ENCODE data around the gene MAP7. TPM values are rescaled to one million over a fixed set of nuclear protein-coding genes. Genes with fewer than 3 reads are reported as not detected.

Gene MAP7
- polyA plus RNA-seq, 1 donor from 2014 or later: 5.1 TPM

DNA sequence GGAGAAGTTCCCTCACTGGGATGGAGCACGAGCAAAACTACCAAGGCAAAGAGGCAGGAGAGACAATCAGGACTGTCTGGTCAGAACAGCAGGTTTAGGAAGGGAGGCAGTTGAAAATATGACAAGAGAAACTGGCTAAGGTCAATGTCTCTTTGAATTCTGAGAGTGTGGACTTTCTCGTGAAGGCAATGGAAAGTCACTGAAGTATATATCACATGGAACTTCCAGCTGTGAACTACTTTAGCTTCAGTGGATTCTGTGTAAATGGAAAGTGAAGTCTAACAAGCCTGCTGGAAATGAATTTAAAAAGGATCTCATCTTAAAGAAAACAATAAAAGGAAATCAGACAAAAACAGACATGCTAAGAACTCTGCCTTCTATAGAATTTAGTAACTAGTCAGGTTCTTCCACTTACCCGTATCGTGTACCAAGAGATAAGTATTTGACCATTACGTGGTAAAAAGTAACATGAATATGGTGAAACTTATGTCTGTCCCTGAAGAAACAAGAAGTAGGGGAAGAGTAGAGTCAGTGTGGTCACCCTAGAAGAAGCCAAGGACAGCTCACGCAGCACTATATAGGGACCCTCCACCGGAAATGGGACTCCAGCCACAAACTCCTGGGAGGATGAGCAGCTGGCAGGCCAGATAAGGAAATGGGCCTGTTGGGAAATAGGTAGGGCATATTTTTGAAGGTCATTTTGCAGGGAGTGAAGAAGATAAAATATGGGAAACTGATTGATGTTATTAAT is 123.4 kb downstream of the MAP7 start:
- TF ChIP-seq MXI1 (conservative IDR thresholded peaks at IDR 0.05; ENCODE audit: poor library complexity, severe bottlenecking): no peak
- no peak for TF ChIP-seq EP300 (conservative IDR thresholded peaks at IDR 0.05; ENCODE audit: poor library complexity, severe bottlenecking)
- TF ChIP-seq TAF1 (IDR thresholded peaks at IDR 0.05; ENCODE audit: low read depth): no peak
- TF ChIP-seq SMC3 (conservative IDR thresholded peaks at IDR 0.05; ENCODE audit: poor library complexity): no peak
- no peak for TF ChIP-seq POLR2AphosphoS5 (IDR thresholded peaks at IDR 0.05)
- TF ChIP-seq, protein P1, sequence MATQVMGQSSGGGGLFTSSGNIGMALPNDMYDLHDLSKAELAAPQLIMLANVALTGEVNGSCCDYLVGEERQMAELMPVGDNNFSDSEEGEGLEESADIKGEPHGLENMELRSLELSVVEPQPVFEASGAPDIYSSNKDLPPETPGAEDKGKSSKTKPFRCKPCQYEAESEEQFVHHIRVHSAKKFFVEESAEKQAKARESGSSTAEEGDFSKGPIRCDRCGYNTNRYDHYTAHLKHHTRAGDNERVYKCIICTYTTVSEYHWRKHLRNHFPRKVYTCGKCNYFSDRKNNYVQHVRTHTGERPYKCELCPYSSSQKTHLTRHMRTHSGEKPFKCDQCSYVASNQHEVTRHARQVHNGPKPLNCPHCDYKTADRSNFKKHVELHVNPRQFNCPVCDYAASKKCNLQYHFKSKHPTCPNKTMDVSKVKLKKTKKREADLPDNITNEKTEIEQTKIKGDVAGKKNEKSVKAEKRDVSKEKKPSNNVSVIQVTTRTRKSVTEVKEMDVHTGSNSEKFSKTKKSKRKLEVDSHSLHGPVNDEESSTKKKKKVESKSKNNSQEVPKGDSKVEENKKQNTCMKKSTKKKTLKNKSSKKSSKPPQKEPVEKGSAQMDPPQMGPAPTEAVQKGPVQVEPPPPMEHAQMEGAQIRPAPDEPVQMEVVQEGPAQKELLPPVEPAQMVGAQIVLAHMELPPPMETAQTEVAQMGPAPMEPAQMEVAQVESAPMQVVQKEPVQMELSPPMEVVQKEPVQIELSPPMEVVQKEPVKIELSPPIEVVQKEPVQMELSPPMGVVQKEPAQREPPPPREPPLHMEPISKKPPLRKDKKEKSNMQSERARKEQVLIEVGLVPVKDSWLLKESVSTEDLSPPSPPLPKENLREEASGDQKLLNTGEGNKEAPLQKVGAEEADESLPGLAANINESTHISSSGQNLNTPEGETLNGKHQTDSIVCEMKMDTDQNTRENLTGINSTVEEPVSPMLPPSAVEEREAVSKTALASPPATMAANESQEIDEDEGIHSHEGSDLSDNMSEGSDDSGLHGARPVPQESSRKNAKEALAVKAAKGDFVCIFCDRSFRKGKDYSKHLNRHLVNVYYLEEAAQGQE (IDR thresholded peaks at IDR 0.05; ENCODE audit: borderline replicate concordance): no peak
- TF ChIP-seq, protein P2, sequence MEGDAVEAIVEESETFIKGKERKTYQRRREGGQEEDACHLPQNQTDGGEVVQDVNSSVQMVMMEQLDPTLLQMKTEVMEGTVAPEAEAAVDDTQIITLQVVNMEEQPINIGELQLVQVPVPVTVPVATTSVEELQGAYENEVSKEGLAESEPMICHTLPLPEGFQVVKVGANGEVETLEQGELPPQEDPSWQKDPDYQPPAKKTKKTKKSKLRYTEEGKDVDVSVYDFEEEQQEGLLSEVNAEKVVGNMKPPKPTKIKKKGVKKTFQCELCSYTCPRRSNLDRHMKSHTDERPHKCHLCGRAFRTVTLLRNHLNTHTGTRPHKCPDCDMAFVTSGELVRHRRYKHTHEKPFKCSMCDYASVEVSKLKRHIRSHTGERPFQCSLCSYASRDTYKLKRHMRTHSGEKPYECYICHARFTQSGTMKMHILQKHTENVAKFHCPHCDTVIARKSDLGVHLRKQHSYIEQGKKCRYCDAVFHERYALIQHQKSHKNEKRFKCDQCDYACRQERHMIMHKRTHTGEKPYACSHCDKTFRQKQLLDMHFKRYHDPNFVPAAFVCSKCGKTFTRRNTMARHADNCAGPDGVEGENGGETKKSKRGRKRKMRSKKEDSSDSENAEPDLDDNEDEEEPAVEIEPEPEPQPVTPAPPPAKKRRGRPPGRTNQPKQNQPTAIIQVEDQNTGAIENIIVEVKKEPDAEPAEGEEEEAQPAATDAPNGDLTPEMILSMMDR (IDR thresholded peaks at IDR 0.05; ENCODE audit: poor library complexity, severe bottlenecking): no peak
- no peak for TF ChIP-seq RAD21 (conservative IDR thresholded peaks at IDR 0.05)
- no peak for TF ChIP-seq EZH2 (IDR thresholded peaks at IDR 0.05; ENCODE audit: borderline replicate concordance, insufficient read depth, low read length, poor library complexity, severe bottlenecking)
- no peak overlapping the region for H3K9ac ChIP-seq (ENCODE audit: low read length)
- H3K9me2 ChIP-seq (ENCODE audit: insufficient read depth, low read length): no peaks in the 10 kb centered on the region
- H3K27ac ChIP-seq (ENCODE audit: low read length): no peak overlapping the region
- no peak overlapping the region for H2AFZ ChIP-seq (ENCODE audit: low read depth, low read length)
- no peaks in the 10 kb centered on the region for H3K27me3 ChIP-seq (ENCODE audit: insufficient read depth, low read depth, low read length)
- H3F3A ChIP-seq (ENCODE audit: insufficient read depth, low read length, poor library complexity, severe bottlenecking): no peaks in the 10 kb centered on the region
- H3K4me2 ChIP-seq (ENCODE audit: low read length): no peak overlapping the region
- H3K9me3 ChIP-seq (ENCODE audit: low read length): no peaks in the 10 kb centered on the region
- no peaks in the 10 kb centered on the region for H4K20me1 ChIP-seq (ENCODE audit: insufficient read depth)
- H3K36me3 ChIP-seq (ENCODE audit: insufficient read depth, low read length): no peaks in the 10 kb centered on the region
- no peaks in the 10 kb centered on the region for H3K79me2 ChIP-seq (replicated peaks; ENCODE audit: insufficient read depth, low read length)
- no peak overlapping the region for H3K4me3 ChIP-seq (ENCODE audit: low read length)

DNA sequence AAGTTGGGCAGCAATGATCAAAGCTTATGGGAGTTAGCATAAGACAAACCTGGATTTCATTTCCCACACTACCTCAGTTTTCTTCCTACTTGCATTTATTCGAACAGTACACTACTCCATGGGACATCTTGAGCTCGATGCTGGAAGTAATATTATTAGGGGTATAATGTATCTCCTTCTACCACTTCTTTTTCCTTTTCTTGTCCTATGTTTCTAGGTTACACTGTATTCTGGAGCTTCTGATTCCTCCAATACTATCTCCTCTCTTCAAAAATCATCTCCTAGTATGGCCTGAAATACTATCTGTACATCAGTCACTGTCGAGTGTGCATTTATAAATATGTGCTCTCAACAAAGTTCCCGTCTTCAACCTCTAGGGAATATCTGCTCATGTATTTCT is 124.4 kb downstream of the MAP7 start:
- H3K27me3 ChIP-seq (ENCODE audit: insufficient read depth, low read depth, low read length): no peaks in the 10 kb centered on the region
- no peak for TF ChIP-seq MXI1 (conservative IDR thresholded peaks at IDR 0.05; ENCODE audit: poor library complexity, severe bottlenecking)
- TF ChIP-seq TAF1 (IDR thresholded peaks at IDR 0.05; ENCODE audit: low read depth): no peak
- no peak for TF ChIP-seq POLR2AphosphoS5 (IDR thresholded peaks at IDR 0.05)
- TF ChIP-seq, protein P1 (IDR thresholded peaks at IDR 0.05; ENCODE audit: borderline replicate concordance): no peak
- TF ChIP-seq RAD21 (conservative IDR thresholded peaks at IDR 0.05): no peak
- no peak for TF ChIP-seq EZH2 (IDR thresholded peaks at IDR 0.05; ENCODE audit: borderline replicate concordance, insufficient read depth, low read length, poor library complexity, severe bottlenecking)
- no peak for TF ChIP-seq SMC3 (conservative IDR thresholded peaks at IDR 0.05; ENCODE audit: poor library complexity)
- TF ChIP-seq EP300 (conservative IDR thresholded peaks at IDR 0.05; ENCODE audit: poor library complexity, severe bottlenecking): no peak
- TF ChIP-seq, protein P2 (IDR thresholded peaks at IDR 0.05; ENCODE audit: poor library complexity, severe bottlenecking): no peak

More for the DNA sequence above, 124.4 kb downstream of the MAP7 start:
- no peaks in the 10 kb centered on the region for H3K79me2 ChIP-seq (replicated peaks; ENCODE audit: insufficient read depth, low read length)
- no peak overlapping the region for H2AFZ ChIP-seq (ENCODE audit: low read depth, low read length)
- H4K20me1 ChIP-seq (ENCODE audit: insufficient read depth): no peaks in the 10 kb centered on the region
- H3K4me2 ChIP-seq (ENCODE audit: low read length): no peak overlapping the region
- no peak overlapping the region for H3K4me3 ChIP-seq (ENCODE audit: low read length)
- H3K9ac ChIP-seq (ENCODE audit: low read length): no peak overlapping the region
- no peaks in the 10 kb centered on the region for H3F3A ChIP-seq (ENCODE audit: insufficient read depth, low read length, poor library complexity, severe bottlenecking)
- H3K9me2 ChIP-seq (ENCODE audit: insufficient read depth, low read length): no peaks in the 10 kb centered on the region
- no peaks in the 10 kb centered on the region for H3K9me3 ChIP-seq (ENCODE audit: low read length)
- H3K27ac ChIP-seq (ENCODE audit: low read length): no peak overlapping the region
- H3K36me3 ChIP-seq (ENCODE audit: insufficient read depth, low read length): no peaks in the 10 kb centered on the region

All from neural cell (in vitro differentiated cells).